A549 treated with Hydrocortisone at 1 μM for 4 hours (cell line): ENCODE measurements around the gene KLHL8. TPM values are rescaled to one million over a fixed set of nuclear protein-coding genes. Genes with fewer than 3 reads are reported as not detected.

ENCODE experiments used
- total RNA-seq: library from RNA; stranded (reverse); fragments of 200-300 nt; extraction: Qiagen RNA extraction; gene quantifications from 5 replicates; pipeline ENCODE4 v1.2.3, GENCODE V29; 2022

The KLHL8 gene
- 2.9 to 6.0 TPM (median 4.3 TPM) in 5 replicates for total RNA-seq

GRCh38 chr4:87220094-87220822 lies at the start of gene KLHL8:
Gene KLHL8 (minus strand): TSS chr4:87220618. CDS start chr4:87195539, 25,079 bp downstream.

Other genes starting within 250 kb of the KLHL8 start
- gene HSD17B13, start 102.3 kb upstream of the KLHL8 start, total RNA-seq = 0.05 to 0.08 TPM in 2 of 5 replicates, not detected in the others
- 46.8 to 60.9 TPM (median 53.0 TPM) in 5 replicates for gene HSD17B11, start 170.6 kb upstream of the KLHL8 start, total RNA-seq
- 24.2 to 32.6 TPM (median 25.5 TPM) in 5 replicates for gene NUDT9, start 202.0 kb upstream of the KLHL8 start, total RNA-seq